PC-3 (cell line): ENCODE data around the gene DPH3. TPM values are rescaled to one million over a fixed set of nuclear protein-coding genes. Genes with fewer than 3 reads are reported as not detected.

ENCODE experiments used
- ATAC-seq: fragments of 200-7000 bp; cut with Tn5 transposase; 2 replicates; pipeline ENCODE4 v1.9.1; 2020; ENCODE audit warnings: mild to moderate bottlenecking, moderate library complexity
- BruUV-seq: library from RNA; stranded (reverse); fragments of 400-500 nt; replicated peaks from 2 replicates; lab custom pipeline; 2021; lab: Mats Ljungman, UMichigan
- CTCF ChIA-PET: fragments of 300-600 bp; sonication (Branson Sonifier 250); formaldehyde crosslinking; loops from one replicate; lab custom pipeline; 2022; ENCODE audit warnings: antibody characterized with exemption; lab: Charles Lee
- POLR2A ChIA-PET: fragments of 300-600 bp; sonication (Branson Sonifier 250); formaldehyde crosslinking; loops from one replicate; lab custom pipeline; 2022; ENCODE audit warnings: antibody characterized with exemption; ENCODE audit not compliant: unreplicated experiment; lab: Charles Lee
- DNase-seq: peaks from one replicate; pipeline ENCODE4 v3.0.0-alpha.2; 2015
- H2AFZ ChIP-seq: fragments of 300-600 bp; sonication (generic); 2 replicates; pipeline ENCODE4 v1.6.0; 2016; ENCODE audit warnings: antibody characterized with exemption, low read length
- H3F3A ChIP-seq: fragments of 300-600 bp; sonication (generic); one replicate; pipeline ENCODE4 v1.6.0; 2017; ENCODE audit warnings: antibody characterized with exemption, low read length, control low read depth, mild to moderate bottlenecking; ENCODE audit not compliant: unreplicated experiment
- H3K27ac ChIP-seq: fragments of 300-600 bp; sonication (generic); 2 replicates; pipeline ENCODE4 v1.5.1; 2016; ENCODE audit warnings: mild to moderate bottlenecking, low read length
- H3K27me3 ChIP-seq: fragments of 300-600 bp; sonication (generic); 2 replicates; pipeline ENCODE4 v1.6.1; 2016; ENCODE audit warnings: low read length, mixed read lengths
- H3K36me3 ChIP-seq: fragments of 300-600 bp; sonication (generic); 2 replicates; pipeline ENCODE4 v1.6.1; 2016; ENCODE audit warnings: low read depth, mixed run types, low read length, mixed read lengths
- H3K4me1 ChIP-seq: fragments of 300-600 bp; sonication (generic); 2 replicates; pipeline ENCODE4 v1.5.1; 2016; ENCODE audit warnings: low read length; ENCODE audit not compliant: insufficient read depth
- H3K4me2 ChIP-seq: fragments of 300-600 bp; sonication (generic); 2 replicates; pipeline ENCODE4 v1.6.0; 2016; ENCODE audit warnings: low read length
- H3K4me3 ChIP-seq: fragments of 300-600 bp; sonication (generic); 2 replicates; pipeline ENCODE4 v1.5.1; 2016; ENCODE audit warnings: mild to moderate bottlenecking, low read length, mixed read lengths
- H3K79me2 ChIP-seq: fragments of 300-600 bp; sonication (generic); 2 replicates; pipeline ENCODE4 v1.6.1; 2017; ENCODE audit warnings: low read length, mixed read lengths
- H3K9ac ChIP-seq: fragments of 300-600 bp; sonication (generic); 2 replicates; pipeline ENCODE4 v1.6.0; 2016; ENCODE audit warnings: mild to moderate bottlenecking, low read length
- H3K9me2 ChIP-seq: fragments of 300-600 bp; sonication (generic); replicated peaks from 2 replicates; pipeline ENCODE4 v1.6.1; 2016; ENCODE audit warnings: mixed run types, low read length, mixed read lengths
- H3K9me3 ChIP-seq: fragments of 300-600 bp; sonication (generic); 2 replicates; pipeline ENCODE4 v1.6.1; 2016; ENCODE audit warnings: low read length, mixed read lengths
- H4K20me1 ChIP-seq: fragments of 300-600 bp; sonication (generic); 2 replicates; pipeline ENCODE4 v1.6.1; 2016; ENCODE audit warnings: low read length, mixed read lengths
- CTCF ChIP-seq: fragments of 300-600 bp; sonication (generic); conservative IDR thresholded peaks from 2 replicates; pipeline ENCODE4 v1.5.1; 2017; ENCODE audit warnings: antibody characterized with exemption, low read depth, mild to moderate bottlenecking, low read length
- EZH2 ChIP-seq: fragments of 300-600 bp; sonication (generic); IDR thresholded peaks from one replicate; pipeline ENCODE4 v1.6.1; 2017; ENCODE audit warnings: antibody characterized with exemption, mild to moderate bottlenecking, low read length; ENCODE audit not compliant: unreplicated experiment
- EZH2phosphoT487 ChIP-seq: fragments of 300-600 bp; sonication (generic); IDR thresholded peaks from 2 replicates; pipeline ENCODE4 v1.6.1; 2018; ENCODE audit warnings: mild to moderate bottlenecking, antibody characterized with exemption, low read length, borderline replicate concordance
- intact Hi-C: fragments of 100-400 bp; cut with micrococcal nuclease; formaldehyde crosslinking; loops from 2 replicates; pipeline ENCODE4 v1.9.0; 2023
- total RNA-seq: library from RNA; depleted of rRNA; stranded (reverse); fragments of >200 nt; gene quantifications from 2 replicates; pipeline ENCODE4 v1.2.3, GENCODE V29; 2014

The DPH3 gene
- total RNA-seq, 1 experiment from 2014 or later, result 10.2 TPM

DNA sequence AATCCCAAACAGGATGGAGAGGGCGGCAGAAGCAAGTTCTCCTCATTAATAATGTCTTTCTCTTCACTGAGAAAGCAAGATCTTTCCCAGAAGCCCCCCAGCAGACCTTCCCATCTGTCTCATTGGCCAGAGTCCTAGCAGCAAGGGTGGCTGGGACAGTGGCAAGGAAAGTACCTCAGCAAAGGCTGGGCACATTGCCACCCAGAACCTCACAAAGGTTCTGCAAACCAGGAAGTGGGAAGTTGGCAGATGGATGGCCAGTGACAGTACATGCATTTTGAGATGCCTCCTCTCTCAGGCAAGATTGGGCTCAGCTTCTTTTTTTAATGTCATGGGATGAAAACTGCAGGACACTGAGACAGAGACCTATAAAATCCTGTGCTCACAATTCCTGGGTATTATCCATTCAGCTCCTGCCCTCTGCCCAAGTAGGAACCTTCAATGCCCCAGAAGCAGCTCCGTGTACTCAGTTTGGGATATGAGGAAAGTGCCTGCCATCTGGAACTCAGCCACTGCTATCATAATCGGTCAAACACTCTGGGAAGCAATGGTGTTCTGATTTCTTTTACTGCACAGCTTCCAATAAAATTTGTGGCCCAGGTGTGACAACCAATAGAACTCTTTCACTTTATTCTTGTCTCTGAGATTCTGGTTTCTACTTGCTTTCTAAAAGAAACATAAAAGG is 25.5 kb downstream of the DPH3 start:
- POLR2A ChIA-PET, result no interaction called here
- H3K4me2 ChIP-seq, result no peak overlapping the region
- H3F3A ChIP-seq, result no peaks in the 10 kb centered on the region
- DNase-seq (no peak), ATAC-seq (no peak)
- no peaks in the 10 kb centered on the region for H3K9me3 ChIP-seq
- no peaks in the 10 kb centered on the region for H4K20me1 ChIP-seq
- CTCF ChIA-PET, result no interaction called here
- no TSS peak for BruUV-seq
- no peak overlapping the region for H3K4me3 ChIP-seq
- TF ChIP-seq CTCF, result no peak
- TF ChIP-seq EZH2, result no peak
- TF ChIP-seq EZH2phosphoT487, result no peak
- H3K79me2 ChIP-seq, result no peaks in the 10 kb centered on the region
- no peaks in the 10 kb centered on the region for H3K27me3 ChIP-seq
- H3K9ac ChIP-seq, result no peak overlapping the region
- H3K9me2 ChIP-seq, result no peaks in the 10 kb centered on the region
- peaks cover 27% of the 10 kb centered on the region for H3K4me1 ChIP-seq
- intact Hi-C loops, result no loop called here
- no peaks in the 10 kb centered on the region for H3K36me3 ChIP-seq
- no peak overlapping the region for H3K27ac ChIP-seq
- no peak overlapping the region for H2AFZ ChIP-seq

DNA sequence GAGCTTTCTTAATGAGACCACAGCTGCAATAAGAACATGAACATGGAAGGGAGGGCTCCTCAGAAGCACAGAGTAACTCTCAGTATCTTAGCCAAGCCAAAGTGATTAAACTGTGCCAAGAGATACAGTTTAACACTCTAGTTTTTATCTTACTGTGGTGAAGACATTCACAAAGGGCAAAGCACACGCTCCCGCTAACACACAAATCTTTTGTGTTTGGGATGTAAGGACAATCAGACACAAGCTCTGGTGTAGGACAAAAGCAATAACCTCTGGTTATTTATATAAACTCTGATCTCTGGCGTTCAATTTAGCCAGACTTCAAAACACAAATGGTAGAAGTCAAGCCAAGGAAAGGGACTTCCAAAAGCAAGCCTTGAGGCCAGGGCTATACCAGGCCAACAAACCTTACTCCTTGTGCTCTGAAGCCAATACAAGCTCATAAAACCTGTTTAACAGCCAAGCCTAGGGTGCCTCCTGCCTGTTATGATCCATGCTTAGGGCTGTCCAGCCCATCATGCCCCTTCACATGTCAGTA is 27.8 kb downstream of the DPH3 start:
- POLR2A ChIA-PET, result no interaction called here
- CTCF ChIA-PET, result no interaction called here
- no peaks in the 10 kb centered on the region for H3K27me3 ChIP-seq
- no peaks in the 10 kb centered on the region for H3F3A ChIP-seq
- H3K4me3 ChIP-seq, result no peak overlapping the region
- DNase-seq, result no peak
- no peak overlapping the region for H3K27ac ChIP-seq
- intact Hi-C loops, result no loop called here
- H3K4me2 ChIP-seq, result no peak overlapping the region
- no TSS peak for BruUV-seq
- no peaks in the 10 kb centered on the region for H3K79me2 ChIP-seq
- H2AFZ ChIP-seq, result no peak overlapping the region
- H4K20me1 ChIP-seq, result no peaks in the 10 kb centered on the region
- H3K36me3 ChIP-seq, result no peaks in the 10 kb centered on the region
- H3K9ac ChIP-seq, result no peak overlapping the region
- H3K9me3 ChIP-seq, result no peaks in the 10 kb centered on the region
- no peak for TF ChIP-seq EZH2phosphoT487
- H3K9me2 ChIP-seq, result no peaks in the 10 kb centered on the region
- H3K4me1 ChIP-seq, result peaks cover 20% of the 10 kb centered on the region
- no peak for ATAC-seq

DNA sequence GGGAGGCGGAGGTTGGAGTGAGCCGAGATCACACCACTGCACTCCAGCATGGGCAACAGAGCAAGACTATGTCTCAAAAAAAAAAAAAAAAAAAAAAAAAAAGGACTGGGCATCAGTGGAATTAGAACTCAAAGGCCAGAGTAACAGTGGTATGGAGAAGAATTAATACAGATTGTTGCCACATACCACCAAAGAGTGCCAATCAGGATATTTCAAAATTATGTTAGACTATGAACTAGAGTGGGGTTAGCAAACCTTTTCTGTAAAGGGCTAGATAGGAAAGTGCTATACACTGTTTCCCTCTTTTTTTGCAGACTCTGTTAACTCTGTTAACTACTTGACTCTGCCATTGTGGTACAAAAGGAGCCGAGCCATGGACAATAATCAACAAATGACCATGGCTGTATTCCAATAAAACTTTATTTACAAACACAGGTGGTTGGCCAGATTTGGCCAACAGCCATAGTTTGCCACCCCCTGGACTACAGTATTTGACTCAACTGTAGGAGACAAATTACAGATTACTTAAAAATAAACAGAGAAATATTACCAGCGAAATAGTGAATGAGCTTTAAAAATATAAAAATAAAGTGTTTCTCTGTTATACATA is 28.6 kb downstream of the DPH3 start:
- Histone ChIP-seq H3K27me3 (no peaks in the 10 kb centered on the region), H3K9me3 (no peaks in the 10 kb centered on the region), H3K79me2 (no peaks in the 10 kb centered on the region), H3K9ac (no peak overlapping the region), H2AFZ (no peak overlapping the region), H3K4me3 (no peak overlapping the region), H3F3A (no peaks in the 10 kb centered on the region), H3K4me2 (no peak overlapping the region), H3K4me1 (peaks cover 20% of the 10 kb centered on the region), H3K36me3 (no peaks in the 10 kb centered on the region), H3K9me2 (no peaks in the 10 kb centered on the region), H3K27ac (no peak overlapping the region), H4K20me1 (no peaks in the 10 kb centered on the region)
- DNase-seq (no peak), ATAC-seq (no peak)
- CTCF ChIA-PET, result no interaction called here
- POLR2A ChIA-PET, result no interaction called here
- intact Hi-C loops, result no loop called here
- no peak for TF ChIP-seq CTCF
- TF ChIP-seq EZH2, result no peak
- TF ChIP-seq EZH2phosphoT487, result no peak
- BruUV-seq, result no TSS peak
